ENCODE measurements around the gene OAS2.

OAS2 gene

GRCh38 chr12:113058553-113058952 is 80.2 kb downstream of the OAS2 start:
- no peak for DNase-seq (ENCODE audit: low spot score)

- no peak for DNase-seq (ENCODE audit: low spot score)
These were observed 80.8 kb downstream of the OAS2 start for GRCh38 chr12:113059071-113059595.

GRCh38 chr12:113060336-113060960 is 82.1 kb downstream of the OAS2 start:
- no peak for DNase-seq (ENCODE audit: low spot score)

GRCh38 chr12:113061061-113061694 is 82.9 kb downstream of the OAS2 start:
- DNase-seq (ENCODE audit: low spot score): no peak
